GM12873 (cell line): ENCODE data around the gene STX8.
A peak's percentile ranks its signal among the peaks of the same experiment; 100 is the strongest.

Experiments used
- TF ChIP-seq, protein P1 (sequence below): IDR thresholded peaks from 2 replicates; pipeline ENCODE4 v1.5.1; 2012; ENCODE audit warnings: low read depth, mild to moderate bottlenecking, moderate library complexity, low read length, control low read depth; ENCODE audit not compliant: insufficient read depth; ENCODE audit errors: missing control alignments

The STX8 gene

GRCh38 chr17:9261081-9262012, 314.3 kb downstream of the STX8 start:
- TF ChIP-seq, protein P1, sequence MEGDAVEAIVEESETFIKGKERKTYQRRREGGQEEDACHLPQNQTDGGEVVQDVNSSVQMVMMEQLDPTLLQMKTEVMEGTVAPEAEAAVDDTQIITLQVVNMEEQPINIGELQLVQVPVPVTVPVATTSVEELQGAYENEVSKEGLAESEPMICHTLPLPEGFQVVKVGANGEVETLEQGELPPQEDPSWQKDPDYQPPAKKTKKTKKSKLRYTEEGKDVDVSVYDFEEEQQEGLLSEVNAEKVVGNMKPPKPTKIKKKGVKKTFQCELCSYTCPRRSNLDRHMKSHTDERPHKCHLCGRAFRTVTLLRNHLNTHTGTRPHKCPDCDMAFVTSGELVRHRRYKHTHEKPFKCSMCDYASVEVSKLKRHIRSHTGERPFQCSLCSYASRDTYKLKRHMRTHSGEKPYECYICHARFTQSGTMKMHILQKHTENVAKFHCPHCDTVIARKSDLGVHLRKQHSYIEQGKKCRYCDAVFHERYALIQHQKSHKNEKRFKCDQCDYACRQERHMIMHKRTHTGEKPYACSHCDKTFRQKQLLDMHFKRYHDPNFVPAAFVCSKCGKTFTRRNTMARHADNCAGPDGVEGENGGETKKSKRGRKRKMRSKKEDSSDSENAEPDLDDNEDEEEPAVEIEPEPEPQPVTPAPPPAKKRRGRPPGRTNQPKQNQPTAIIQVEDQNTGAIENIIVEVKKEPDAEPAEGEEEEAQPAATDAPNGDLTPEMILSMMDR: no peak

- TF ChIP-seq, protein P1: no peak
These were observed 316.2 kb downstream of the STX8 start for GRCh38 chr17:9259419-9259818.

DNA sequence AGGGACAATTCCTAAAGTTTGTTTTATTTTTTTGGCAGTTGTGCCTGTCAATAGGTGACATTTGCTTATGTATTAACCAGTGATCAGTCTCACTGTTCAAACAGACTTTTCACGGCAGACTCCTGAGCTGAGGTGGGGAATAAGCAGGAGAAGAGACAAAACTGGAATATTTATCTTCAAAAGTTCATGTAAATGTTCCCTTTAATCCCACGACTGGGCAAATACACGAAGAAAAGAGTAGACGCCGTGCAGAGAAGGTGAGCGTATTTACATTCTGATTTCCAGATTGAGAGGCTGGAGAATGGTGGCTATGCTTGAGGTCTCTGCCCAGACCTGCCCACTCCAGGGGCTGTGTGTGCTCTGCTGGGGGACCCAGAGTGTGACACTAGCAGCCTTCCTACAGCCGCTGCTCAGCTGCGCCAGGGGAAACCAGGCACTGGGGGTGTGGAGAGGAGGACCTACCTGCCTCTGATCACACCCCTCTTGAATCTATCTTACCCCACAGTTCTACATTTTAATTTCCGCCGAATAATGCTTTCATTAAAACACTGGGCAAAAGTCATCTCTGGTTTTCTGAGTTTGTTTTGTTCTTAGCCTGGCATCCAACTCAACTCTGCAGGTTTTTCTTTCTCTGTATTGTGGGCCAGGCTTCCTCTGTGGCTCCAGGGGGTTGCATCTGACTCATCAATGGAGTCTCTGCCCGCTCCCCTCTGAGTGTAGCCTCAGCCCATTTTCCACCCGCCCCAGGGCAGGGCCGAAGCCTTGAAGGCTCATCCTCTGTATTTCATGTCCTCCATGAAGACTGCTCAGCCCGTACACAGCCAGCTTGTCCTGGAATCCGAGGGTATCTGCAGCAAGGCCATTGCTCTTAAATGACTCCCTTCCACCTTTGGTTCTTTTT, 317.3 kb downstream of the STX8 start:
- TF ChIP-seq, protein P1: no peak

- TF ChIP-seq, protein P1: peak; percentile 22
These were observed 318.6 kb downstream of the STX8 start for GRCh38 chr17:9256751-9257629.

- TF ChIP-seq, protein P1: no peak
These were observed 319.3 kb downstream of the STX8 start for GRCh38 chr17:9256361-9256750.

DNA sequence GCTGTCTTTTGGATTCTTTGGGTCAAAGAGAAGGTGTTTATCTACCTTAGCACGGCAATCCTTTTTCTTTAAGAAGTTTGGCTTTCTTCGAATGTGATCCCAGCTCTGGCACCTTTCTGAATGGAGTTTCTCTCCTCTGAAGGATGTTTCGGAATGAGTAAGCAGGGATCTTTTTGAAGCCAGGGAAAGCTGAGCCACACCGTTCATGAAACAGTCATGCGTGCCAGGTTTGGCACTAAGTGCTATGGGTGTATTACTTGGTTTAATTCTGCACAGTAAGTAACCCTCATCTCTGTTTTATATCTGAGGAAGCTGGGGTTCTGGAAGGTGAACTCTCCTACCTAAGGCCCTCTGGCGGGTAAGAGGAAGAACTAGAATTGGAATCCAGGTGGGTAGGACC, 319.8 kb downstream of the STX8 start:
- TF ChIP-seq, protein P1: no peak
